Smooth muscle cell (in vitro differentiated cells): ENCODE results near the gene IKBKG. TPM values are rescaled to one million over a fixed set of nuclear protein-coding genes. Genes with fewer than 3 reads are reported as not detected.
A peak's percentile ranks its signal among the peaks of the same experiment; 100 is the strongest.

Source experiments
- DNase-seq: peaks from one replicate; lab custom pipeline; 2025; ENCODE audit not compliant: unreplicated experiment; lab: John Stamatoyannopoulos, UW
- H2AFZ ChIP-seq: fragments of 200-600 bp; sonication (generic); 2 replicates; pipeline ENCODE4 v1.6.0; 2016; ENCODE audit warnings: antibody characterized with exemption, low read depth, mild to moderate bottlenecking
- H3F3A ChIP-seq: fragments of 200-600 bp; sonication (generic); 2 replicates; pipeline ENCODE4 v1.6.0; 2017; ENCODE audit warnings: antibody characterized with exemption, low read depth
- H3K27ac ChIP-seq: fragments of 200-600 bp; sonication (generic); 2 replicates; pipeline ENCODE4 v1.5.1; 2016; ENCODE audit warnings: low read depth, mild to moderate bottlenecking
- H3K27me3 ChIP-seq: fragments of 200-600 bp; sonication (generic); 2 replicates; pipeline ENCODE4 v1.6.1; 2016; ENCODE audit warnings: low read depth, mild to moderate bottlenecking
- H3K36me3 ChIP-seq: fragments of 200-600 bp; sonication (generic); 2 replicates; pipeline ENCODE4 v1.5.1; 2016; ENCODE audit warnings: low read depth
- H3K4me1 ChIP-seq: fragments of 200-600 bp; sonication (generic); 2 replicates; pipeline ENCODE4 v1.5.1; 2016; ENCODE audit warnings: low read depth
- H3K4me2 ChIP-seq: fragments of 200-600 bp; sonication (generic); 2 replicates; pipeline ENCODE4 v1.6.0; 2016; ENCODE audit warnings: mild to moderate bottlenecking
- H3K4me3 ChIP-seq: fragments of 200-600 bp; sonication (generic); 2 replicates; pipeline ENCODE4 v1.5.1; 2016; ENCODE audit warnings: mild to moderate bottlenecking
- H3K79me2 ChIP-seq: fragments of 200-600 bp; sonication (generic); 2 replicates; pipeline ENCODE4 v1.6.0; 2016; ENCODE audit warnings: low read depth, mild to moderate bottlenecking
- H3K9ac ChIP-seq: fragments of 200-600 bp; sonication (generic); 2 replicates; pipeline ENCODE4 v1.6.0; 2016; ENCODE audit warnings: low read depth
- H3K9me3 ChIP-seq: fragments of 200-600 bp; sonication (generic); replicated peaks from 2 replicates; pipeline ENCODE4 v1.5.1; 2016; ENCODE audit warnings: low read depth
- H4K20me1 ChIP-seq: fragments of 200-600 bp; sonication (generic); 2 replicates; pipeline ENCODE4 v1.6.0; 2016; ENCODE audit warnings: low read depth
- CTCF ChIP-seq: fragments of 200-600 bp; sonication (generic); IDR thresholded peaks from 2 replicates; pipeline ENCODE4 v1.5.1; 2017; ENCODE audit warnings: borderline replicate concordance, mild to moderate bottlenecking, antibody characterized with exemption; ENCODE audit not compliant: insufficient read depth, poor library complexity, severe bottlenecking
- WGBS: methylation state at CpG from one replicate; pipeline ENCODE4 v1.1.7; 2016; ENCODE audit warnings: low lambda C conversion rate; 5-methylcytosine and 5-hydroxymethylcytosine counted together
- polyA plus RNA-seq: library from polyadenylated mRNA; unstranded; fragments of >200 nt; fragmentation: Nextera tagmentation; extraction: Ambion mirVana; gene quantifications from 2 replicates; pipeline ENCODE4 v1.2.1, GENCODE V29; 2016
- total RNA-seq: library from RNA; depleted of rRNA; stranded (reverse); fragments of >200 nt; gene quantifications from 2 replicates; pipeline ENCODE4 v1.2.3, GENCODE V29; 2014

IKBKG gene
- total and polyA plus RNA-seq, 2 experiments from 2014 or later: 12.5 to 25.4 TPM

DNA sequence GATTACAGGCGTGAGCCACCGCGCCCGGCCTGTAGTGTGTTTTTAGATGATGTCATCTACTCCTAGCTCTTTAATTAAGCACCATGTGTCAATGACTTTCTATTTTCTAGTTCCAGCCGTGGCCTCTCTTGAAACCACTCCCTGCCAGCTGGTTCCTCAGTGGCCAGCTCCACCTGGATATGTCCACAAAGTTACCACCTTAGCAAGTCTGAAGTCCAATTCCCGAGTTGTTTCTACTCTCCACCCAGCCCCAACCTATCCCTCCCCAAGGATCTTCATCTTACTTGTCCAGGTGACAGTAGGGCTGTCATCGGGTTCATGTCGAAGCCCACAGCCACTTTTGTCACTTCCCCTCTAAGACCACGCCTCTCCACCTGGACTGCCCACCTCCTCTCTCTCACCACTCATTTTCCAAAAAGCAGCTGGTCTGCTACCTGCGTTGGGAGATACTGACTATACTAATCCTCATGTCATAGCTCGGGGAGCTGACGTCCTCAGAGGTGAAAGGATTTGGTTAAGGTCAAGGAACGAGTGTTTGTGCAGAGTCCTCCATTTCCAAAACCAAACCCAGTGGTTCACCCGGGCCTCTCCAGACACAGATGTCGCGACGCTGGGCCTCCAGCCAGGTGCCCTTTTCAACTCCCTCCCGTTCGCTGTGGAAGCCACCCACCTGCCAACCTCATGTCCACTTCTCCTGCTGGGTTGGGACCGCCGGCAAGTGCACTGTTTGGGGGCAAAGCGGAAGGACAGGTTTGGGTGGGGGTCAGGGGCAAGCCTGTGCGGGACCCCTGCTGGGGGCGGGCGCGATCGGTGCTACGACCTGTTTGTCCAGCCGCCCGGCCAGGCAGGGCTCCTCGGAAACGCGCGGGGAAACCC is 32.1 kb upstream of the IKBKG start:
- Histone ChIP-seq H3K4me2 (peak overlapping the region; percentile 91), H3K27ac (peak overlapping the region; percentile 83), H3K9ac (peak overlapping the region; percentile 74), H3K79me2 (peaks cover 7% of the 10 kb centered on the region), H2AFZ (no peak overlapping the region), H3K27me3 (no peaks in the 10 kb centered on the region), H4K20me1 (no peaks in the 10 kb centered on the region), H3K4me3 (peak overlapping the region; percentile 67), H3K36me3 (no peaks in the 10 kb centered on the region), H3K9me3 (no peaks in the 10 kb centered on the region), H3K4me1 (peaks cover 4% of the 10 kb centered on the region), H3F3A (no peaks in the 10 kb centered on the region)
- no peak for TF ChIP-seq CTCF
- 64% methylated on average over 21 of the region's 34 CpGs for WGBS
- no peak for DNase-seq

DNA sequence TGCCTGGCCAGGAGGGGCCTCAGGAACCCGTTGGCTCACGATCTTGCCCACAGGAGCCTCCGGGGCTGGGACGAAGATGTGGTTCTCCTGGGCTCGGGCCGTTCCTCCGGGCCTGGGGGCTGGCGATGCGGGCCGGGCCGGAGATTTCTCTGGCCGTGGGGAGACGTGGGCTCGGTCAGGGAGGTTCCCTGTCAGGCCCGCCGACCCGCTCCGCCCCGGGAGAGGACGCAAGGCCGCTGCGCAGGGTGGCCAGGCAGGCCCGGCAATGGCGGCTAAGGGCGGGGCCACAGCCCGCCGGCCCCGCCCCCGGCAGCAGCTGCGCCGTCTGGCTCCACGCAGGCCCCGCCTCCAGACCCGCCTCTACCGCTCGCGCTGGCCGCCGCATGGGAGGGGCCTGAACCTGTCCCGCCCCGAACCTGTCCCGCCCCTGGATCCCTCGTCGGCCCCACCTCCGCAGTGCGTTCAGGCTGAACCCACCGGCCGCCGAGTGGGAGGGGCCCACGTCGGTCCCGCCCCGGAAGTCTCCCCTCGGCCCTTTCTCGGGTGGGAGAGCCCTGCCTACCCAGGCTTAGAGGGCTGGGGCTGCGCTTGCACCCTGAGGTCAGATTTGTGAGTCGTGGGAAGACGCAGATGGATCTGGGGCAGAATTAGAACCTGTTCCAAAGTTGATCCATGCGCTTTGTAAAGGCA is 31.3 kb upstream of the IKBKG start, which contains the start of gene FAM3A:
Gene FAM3A, minus strand, starts transcription at position 267 of the 690 bp plus-strand sequence. CDS start 460 bp downstream, outside the sequence.
- Histone ChIP-seq H4K20me1 (no peaks in the 10 kb centered on the region), H3K9me3 (no peaks in the 10 kb centered on the region), H3K4me3 (peak within 1 kb of the TSS; percentile 67), H3K79me2 (peaks cover 7% of the 10 kb centered on the region), H3K27ac (peak within 1 kb of the TSS; percentile 83), H3F3A (no peaks in the 10 kb centered on the region), H3K4me1 (peaks cover 4% of the 10 kb centered on the region), H3K9ac (peak within 1 kb of the TSS; percentile 74), H3K36me3 (no peaks in the 10 kb centered on the region), H3K27me3 (no peaks in the 10 kb centered on the region), H3K4me2 (peak within 1 kb of the TSS; percentile 91), H2AFZ (no peak within 1 kb of the TSS)
- no peak for TF ChIP-seq CTCF
- peak; percentile 66 for DNase-seq
- 47% methylated on average over 23 of the region's 59 CpGs for WGBS

GRCh38 chrX:154516656-154517100 is 30.7 kb upstream of the IKBKG start:
- H3K27ac ChIP-seq: peak overlapping the region; percentile 80
- peak overlapping the region; percentile 27 for H3K9ac ChIP-seq
- no peaks in the 10 kb centered on the region for H3K9me3 ChIP-seq
- H3K27me3 ChIP-seq: no peaks in the 10 kb centered on the region
- peak overlapping the region; percentile 48 for H3K4me3 ChIP-seq
- H3K79me2 ChIP-seq: peaks cover 7% of the 10 kb centered on the region
- H3K36me3 ChIP-seq: no peaks in the 10 kb centered on the region
- peaks cover 4% of the 10 kb centered on the region for H3K4me1 ChIP-seq
- H2AFZ ChIP-seq: no peak overlapping the region
- peak; percentile 57 for DNase-seq
- no peaks in the 10 kb centered on the region for H3F3A ChIP-seq
- no peaks in the 10 kb centered on the region for H4K20me1 ChIP-seq
- TF ChIP-seq CTCF: no peak
- 38% methylated on average over 19 of the region's 19 CpGs for WGBS
- peak overlapping the region; percentile 79 for H3K4me2 ChIP-seq
